ENCODE results near the gene IL2. TPM values are rescaled to one million over a fixed set of nuclear protein-coding genes. Genes with fewer than 3 reads are reported as not detected.

IL2 gene
- 0.61 to 2.2 TPM (median 0.64 TPM) in 3 replicates for total RNA-seq (2021)
- Bru-seq, nascent RNA: percentile 1 among the genes with signal in this experiment
- long read RNA-seq, experiment 1: 0 reads
- long read RNA-seq, experiment 2: 0 reads
- long read RNA-seq, experiment 3: 0 reads

DNA sequence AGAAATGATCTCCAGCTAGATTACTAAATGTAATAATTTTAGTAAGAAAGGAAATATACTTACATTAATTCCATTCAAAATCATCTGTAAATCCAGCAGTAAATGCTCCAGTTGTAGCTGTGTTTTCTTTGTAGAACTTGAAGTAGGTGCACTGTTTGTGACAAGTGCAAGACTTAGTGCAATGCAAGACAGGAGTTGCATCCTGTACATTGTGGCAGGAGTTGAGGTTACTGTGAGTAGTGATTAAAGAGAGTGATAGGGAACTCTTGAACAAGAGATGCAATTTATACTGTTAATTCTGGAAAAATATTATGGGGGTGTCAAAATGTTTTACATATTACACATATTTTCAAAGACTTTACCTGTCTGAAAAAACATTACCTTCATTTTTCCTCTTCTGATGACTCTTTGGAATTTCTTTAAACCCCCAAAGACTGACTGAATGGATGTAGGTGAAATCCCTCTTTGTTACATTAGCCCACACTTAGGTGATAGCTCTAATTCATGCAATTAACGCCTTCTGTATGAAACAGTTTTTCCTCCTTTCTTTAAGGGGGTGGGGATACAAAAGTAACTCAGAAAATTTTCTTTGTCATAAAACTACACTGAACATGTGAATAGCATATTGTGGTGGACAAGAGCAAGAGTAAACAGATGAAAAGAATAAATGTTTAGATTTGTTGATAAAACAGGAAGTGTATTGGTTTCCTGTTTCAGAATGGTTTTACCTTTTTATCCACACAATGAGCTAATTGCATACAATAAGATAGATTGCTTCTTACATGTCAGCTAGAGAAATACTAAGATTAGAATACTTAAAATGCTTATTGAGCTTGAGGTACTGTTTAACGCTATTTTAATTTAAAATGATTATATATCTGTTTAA, at the start of gene IL2:
IL2 (minus strand) TSS at position 495 of the 886 bp plus-strand sequence; CDS start at position 210, 285 bp downstream.
- Mint-ChIP-seq H3K9me3 (no peaks in the 10 kb centered on the region; the same call in 1 of the 2 replicates), H3K27me3 (ENCODE audit: low read depth) (no peaks in the 10 kb centered on the region), H3K4me3 (no peak within 1 kb of the TSS), H3K27ac (no peak within 1 kb of the TSS), H3K4me1 (peaks cover 6% of the 10 kb centered on the region; the same call in 1 of the 2 replicates), H3K36me3 (no peaks in the 10 kb centered on the region)
- TF ChIP-seq TCF7 (CRISPR knock-in tag; IDR thresholded peaks at IDR 0.05; ENCODE audit: low read depth): no peak
- TF ChIP-seq, protein P1, sequence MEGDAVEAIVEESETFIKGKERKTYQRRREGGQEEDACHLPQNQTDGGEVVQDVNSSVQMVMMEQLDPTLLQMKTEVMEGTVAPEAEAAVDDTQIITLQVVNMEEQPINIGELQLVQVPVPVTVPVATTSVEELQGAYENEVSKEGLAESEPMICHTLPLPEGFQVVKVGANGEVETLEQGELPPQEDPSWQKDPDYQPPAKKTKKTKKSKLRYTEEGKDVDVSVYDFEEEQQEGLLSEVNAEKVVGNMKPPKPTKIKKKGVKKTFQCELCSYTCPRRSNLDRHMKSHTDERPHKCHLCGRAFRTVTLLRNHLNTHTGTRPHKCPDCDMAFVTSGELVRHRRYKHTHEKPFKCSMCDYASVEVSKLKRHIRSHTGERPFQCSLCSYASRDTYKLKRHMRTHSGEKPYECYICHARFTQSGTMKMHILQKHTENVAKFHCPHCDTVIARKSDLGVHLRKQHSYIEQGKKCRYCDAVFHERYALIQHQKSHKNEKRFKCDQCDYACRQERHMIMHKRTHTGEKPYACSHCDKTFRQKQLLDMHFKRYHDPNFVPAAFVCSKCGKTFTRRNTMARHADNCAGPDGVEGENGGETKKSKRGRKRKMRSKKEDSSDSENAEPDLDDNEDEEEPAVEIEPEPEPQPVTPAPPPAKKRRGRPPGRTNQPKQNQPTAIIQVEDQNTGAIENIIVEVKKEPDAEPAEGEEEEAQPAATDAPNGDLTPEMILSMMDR (IDR thresholded peaks at IDR 0.05): no peak
- no peak for TF ChIP-seq PRRX2 (CRISPR knock-in tag; IDR thresholded peaks at IDR 0.05)
- TF ChIP-seq MXD4 (CRISPR knock-in tag; IDR thresholded peaks at IDR 0.05; ENCODE audit: borderline replicate concordance): no peak
- TF ChIP-seq CBFB (CRISPR knock-in tag; IDR thresholded peaks at IDR 0.05; ENCODE audit: low read depth): no peak
- DNase-seq (ENCODE audit: low spot score): no peak
- no peak for ATAC-seq
- ChIA-PET CTCF (no interaction called here), POLR2A (no interaction called here)

DNA sequence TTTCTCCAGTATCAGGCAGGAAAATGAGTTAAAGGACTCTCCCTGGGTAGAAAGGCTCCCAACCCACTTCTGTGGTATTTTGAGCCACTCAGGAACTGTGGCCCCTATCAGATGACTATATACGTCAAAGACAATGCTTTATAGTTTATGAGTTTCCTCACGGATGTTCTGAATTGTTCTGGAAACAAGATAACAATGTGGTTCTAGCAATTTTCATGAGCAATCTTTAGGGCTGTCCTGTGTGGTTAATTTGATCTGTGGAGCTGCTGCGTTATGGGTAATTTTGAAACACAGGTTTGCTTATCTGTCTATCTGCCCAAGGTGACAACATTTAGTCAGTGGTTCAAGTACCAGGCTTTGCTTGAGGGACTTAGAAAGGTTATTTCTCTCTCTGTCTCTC, 46.7 kb upstream of the IL2 start:
- TF ChIP-seq SMAD4 (CRISPR knock-in tag; IDR thresholded peaks at IDR 0.05) (no peak), RELA (CRISPR knock-in tag; IDR thresholded peaks at IDR 0.05; ENCODE audit: borderline replicate concordance) (no peak), ZNF232 (CRISPR knock-in tag; IDR thresholded peaks at IDR 0.05) (no peak), PRRX2 (CRISPR knock-in tag; IDR thresholded peaks at IDR 0.05) (no peak), ZNF396 (CRISPR knock-in tag; IDR thresholded peaks at IDR 0.05; ENCODE audit: borderline replicate concordance) (no peak), ATF1 (CRISPR knock-in tag; IDR thresholded peaks at IDR 0.05) (no peak), ZNF263 (CRISPR knock-in tag; IDR thresholded peaks at IDR 0.05; ENCODE audit: low read depth) (no peak)
- TF ChIP-seq, protein P2, sequence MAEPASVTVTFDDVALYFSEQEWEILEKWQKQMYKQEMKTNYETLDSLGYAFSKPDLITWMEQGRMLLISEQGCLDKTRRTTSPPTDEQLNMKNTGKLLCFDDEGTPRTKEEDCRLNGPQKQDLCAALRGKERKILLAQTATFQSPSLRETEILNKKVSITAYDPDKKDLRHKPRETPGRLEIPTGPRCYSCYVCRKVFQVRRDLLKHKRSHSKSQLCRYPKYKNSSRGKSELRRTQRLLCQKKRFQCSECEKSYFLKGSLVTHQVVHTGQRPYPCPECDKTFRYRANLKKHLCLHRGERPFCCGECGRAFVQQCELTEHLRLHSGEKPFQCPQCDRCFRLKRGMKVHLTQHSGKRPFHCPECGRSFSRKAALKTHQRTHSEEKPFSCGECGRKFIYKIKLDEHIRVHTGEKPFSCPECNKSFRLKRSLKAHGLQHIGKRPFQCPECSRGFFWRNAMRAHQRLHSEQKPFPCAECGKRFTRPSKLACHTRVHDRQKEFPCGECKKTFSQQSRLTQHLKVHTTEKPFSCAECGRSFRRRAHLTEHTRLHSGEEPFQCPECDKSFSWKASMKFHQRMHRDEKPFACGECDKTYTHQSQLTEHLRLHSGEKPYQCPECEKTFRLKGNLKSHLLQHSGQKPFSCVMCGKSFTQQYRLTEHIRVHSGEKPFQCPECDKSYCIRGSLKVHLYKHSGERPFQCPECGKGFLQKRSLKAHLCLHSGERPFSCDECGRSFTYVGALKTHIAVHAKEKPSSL (CRISPR knock-in tag; conservative IDR thresholded peaks at IDR 0.05): no peak
- TF ChIP-seq, protein P3, sequence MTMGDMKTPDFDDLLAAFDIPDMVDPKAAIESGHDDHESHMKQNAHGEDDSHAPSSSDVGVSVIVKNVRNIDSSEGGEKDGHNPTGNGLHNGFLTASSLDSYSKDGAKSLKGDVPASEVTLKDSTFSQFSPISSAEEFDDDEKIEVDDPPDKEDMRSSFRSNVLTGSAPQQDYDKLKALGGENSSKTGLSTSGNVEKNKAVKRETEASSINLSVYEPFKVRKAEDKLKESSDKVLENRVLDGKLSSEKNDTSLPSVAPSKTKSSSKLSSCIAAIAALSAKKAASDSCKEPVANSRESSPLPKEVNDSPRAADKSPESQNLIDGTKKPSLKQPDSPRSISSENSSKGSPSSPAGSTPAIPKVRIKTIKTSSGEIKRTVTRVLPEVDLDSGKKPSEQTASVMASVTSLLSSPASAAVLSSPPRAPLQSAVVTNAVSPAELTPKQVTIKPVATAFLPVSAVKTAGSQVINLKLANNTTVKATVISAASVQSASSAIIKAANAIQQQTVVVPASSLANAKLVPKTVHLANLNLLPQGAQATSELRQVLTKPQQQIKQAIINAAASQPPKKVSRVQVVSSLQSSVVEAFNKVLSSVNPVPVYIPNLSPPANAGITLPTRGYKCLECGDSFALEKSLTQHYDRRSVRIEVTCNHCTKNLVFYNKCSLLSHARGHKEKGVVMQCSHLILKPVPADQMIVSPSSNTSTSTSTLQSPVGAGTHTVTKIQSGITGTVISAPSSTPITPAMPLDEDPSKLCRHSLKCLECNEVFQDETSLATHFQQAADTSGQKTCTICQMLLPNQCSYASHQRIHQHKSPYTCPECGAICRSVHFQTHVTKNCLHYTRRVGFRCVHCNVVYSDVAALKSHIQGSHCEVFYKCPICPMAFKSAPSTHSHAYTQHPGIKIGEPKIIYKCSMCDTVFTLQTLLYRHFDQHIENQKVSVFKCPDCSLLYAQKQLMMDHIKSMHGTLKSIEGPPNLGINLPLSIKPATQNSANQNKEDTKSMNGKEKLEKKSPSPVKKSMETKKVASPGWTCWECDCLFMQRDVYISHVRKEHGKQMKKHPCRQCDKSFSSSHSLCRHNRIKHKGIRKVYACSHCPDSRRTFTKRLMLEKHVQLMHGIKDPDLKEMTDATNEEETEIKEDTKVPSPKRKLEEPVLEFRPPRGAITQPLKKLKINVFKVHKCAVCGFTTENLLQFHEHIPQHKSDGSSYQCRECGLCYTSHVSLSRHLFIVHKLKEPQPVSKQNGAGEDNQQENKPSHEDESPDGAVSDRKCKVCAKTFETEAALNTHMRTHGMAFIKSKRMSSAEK (CRISPR knock-in tag; IDR thresholded peaks at IDR 0.05; ENCODE audit: borderline replicate concordance): no peak
- TF ChIP-seq, protein P4, sequence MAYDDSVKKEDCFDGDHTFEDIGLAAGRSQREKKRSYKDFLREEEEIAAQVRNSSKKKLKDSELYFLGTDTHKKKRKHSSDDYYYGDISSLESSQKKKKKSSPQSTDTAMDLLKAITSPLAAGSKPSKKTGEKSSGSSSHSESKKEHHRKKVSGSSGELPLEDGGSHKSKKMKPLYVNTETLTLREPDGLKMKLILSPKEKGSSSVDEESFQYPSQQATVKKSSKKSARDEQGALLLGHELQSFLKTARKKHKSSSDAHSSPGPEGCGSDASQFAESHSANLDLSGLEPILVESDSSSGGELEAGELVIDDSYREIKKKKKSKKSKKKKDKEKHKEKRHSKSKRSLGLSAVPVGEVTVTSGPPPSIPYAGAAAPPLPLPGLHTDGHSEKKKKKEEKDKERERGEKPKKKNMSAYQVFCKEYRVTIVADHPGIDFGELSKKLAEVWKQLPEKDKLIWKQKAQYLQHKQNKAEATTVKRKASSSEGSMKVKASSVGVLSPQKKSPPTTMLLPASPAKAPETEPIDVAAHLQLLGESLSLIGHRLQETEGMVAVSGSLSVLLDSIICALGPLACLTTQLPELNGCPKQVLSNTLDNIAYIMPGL (CRISPR knock-in tag; IDR thresholded peaks at IDR 0.05): no peak
- TF ChIP-seq, protein P5, sequence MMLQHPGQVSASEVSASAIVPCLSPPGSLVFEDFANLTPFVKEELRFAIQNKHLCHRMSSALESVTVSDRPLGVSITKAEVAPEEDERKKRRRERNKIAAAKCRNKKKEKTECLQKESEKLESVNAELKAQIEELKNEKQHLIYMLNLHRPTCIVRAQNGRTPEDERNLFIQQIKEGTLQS (CRISPR knock-in tag; conservative IDR thresholded peaks at IDR 0.05): no peak
- Mint-ChIP-seq H3K36me3 (no peaks in the 10 kb centered on the region), H3K27me3 (ENCODE audit: low read depth) (no peaks in the 10 kb centered on the region), H3K9me3 (no peaks in the 10 kb centered on the region), H3K27ac (no peak overlapping the region), H3K4me1 (no peaks in the 10 kb centered on the region), H3K4me3 (no peak overlapping the region)
- POLR2A ChIA-PET: no interaction called here
- no peak for ATAC-seq
- CTCF ChIA-PET: no interaction called here
- no peak for DNase-seq (ENCODE audit: low spot score)
